ENCODE data around the gene SFTA2.
"Not testable (repeated sequence)": the region's sequence is repeated elsewhere in the genome, so short reads cannot be mapped to it uniquely, and the experiment has no call there.

SFTA2 gene

GRCh38 chr6:30912746-30913520 is 19.0 kb downstream of the SFTA2 start:
- DNase-seq = no peak
- no peak for ATAC-seq

GRCh38 chr6:30910473-30910872 is 21.5 kb downstream of the SFTA2 start:
- ATAC-seq, DNase-seq: not testable (repeated sequence)

- DNase-seq = no peak
- ATAC-seq = no peak
Observed at GRCh38 chr6:30908700-30909099, 23.3 kb downstream of the SFTA2 start.

GRCh38 chr6:30907758-30908591 is 24.0 kb downstream of the SFTA2 start, which contains the start of gene GTF2H4:
TSS of gene GTF2H4 (plus strand) at chr6:30908207.
- peak; percentile 99 for ATAC-seq
- DNase-seq = peak; percentile 93

- DNase-seq, ATAC-seq: not testable (repeated sequence)
Observed at GRCh38 chr6:30907290-30907757, 24.6 kb downstream of the SFTA2 start.

GRCh38 chr6:30903236-30903635 is 28.7 kb downstream of the SFTA2 start:
- no peak for ATAC-seq
- DNase-seq = no peak

GRCh38 chr6:30902709-30903108 is 29.3 kb downstream of the SFTA2 start:
- no peak for ATAC-seq
- no peak for DNase-seq

- not testable (repeated sequence) for ATAC-seq
Observed at GRCh38 chr6:30902196-30902595, 29.8 kb downstream of the SFTA2 start.

GRCh38 chr6:30901436-30901835 is 30.5 kb downstream of the SFTA2 start:
- no peak for DNase-seq
- no peak for ATAC-seq

More at GRCh38 chr6:30902196-30902595, 29.8 kb downstream of the SFTA2 start:
- not testable (repeated sequence) for DNase-seq

- ATAC-seq = peak; percentile 19
- no peak for DNase-seq
Observed at GRCh38 chr6:30900863-30901417, 31.0 kb downstream of the SFTA2 start.

- ATAC-seq = no peak
- DNase-seq = no peak
Observed at GRCh38 chr6:30898750-30899360, 33.1 kb downstream of the SFTA2 start.

- ATAC-seq (no peak), DNase-seq (no peak)
Observed at GRCh38 chr6:30897882-30898281, 34.1 kb downstream of the SFTA2 start.

- no peak for ATAC-seq
- no peak for DNase-seq
Observed at GRCh38 chr6:30896541-30896940, 35.4 kb downstream of the SFTA2 start.

- no peak for ATAC-seq
- DNase-seq = no peak
Observed at GRCh38 chr6:30895343-30895742, 36.6 kb downstream of the SFTA2 start.

- DNase-seq = no peak
- ATAC-seq = no peak
Observed at GRCh38 chr6:30894935-30895334, 37.0 kb downstream of the SFTA2 start.

GRCh38 chr6:30894381-30894780 is 37.6 kb downstream of the SFTA2 start:
- ATAC-seq (no peak), DNase-seq (no peak)

GRCh38 chr6:30893666-30894065 is 38.3 kb downstream of the SFTA2 start:
- no peak for ATAC-seq
- DNase-seq = no peak

GRCh38 chr6:30893001-30893591 is 38.9 kb downstream of the SFTA2 start:
- DNase-seq (no peak), ATAC-seq (no peak)

GRCh38 chr6:30891816-30892538 is 40.0 kb downstream of the SFTA2 start:
- ATAC-seq (no peak), DNase-seq (no peak)

- DNase-seq (no peak), ATAC-seq (no peak)
Observed at GRCh38 chr6:30891450-30891723, 40.6 kb downstream of the SFTA2 start.

GRCh38 chr6:30890646-30891449 is 41.1 kb downstream of the SFTA2 start:
- DNase-seq (no peak), ATAC-seq (no peak)

Measured in stimulated activated naive CD8-positive, alpha-beta T cell treated with anti-CD3 and anti-CD28 coated beads, Interleukin-15, Interleukin-2, amounts not matched to agents 100 U/mL and 50 U/mL, for 24 hours (primary cell).